Activated effector memory CD4-positive, alpha-beta T cell treated with Interleukin-2 at 50 U/mL for 16 hours (primary cell): ENCODE results near the gene PLTP.
"Not testable (repeated sequence)": the region's sequence is repeated elsewhere in the genome, so short reads cannot be mapped to it uniquely, and the experiment has no call there.

ENCODE experiments used
- DNase-seq: peaks from one replicate; pipeline ENCODE4 v3.0.0-alpha.2; 2020

PLTP gene

DNA sequence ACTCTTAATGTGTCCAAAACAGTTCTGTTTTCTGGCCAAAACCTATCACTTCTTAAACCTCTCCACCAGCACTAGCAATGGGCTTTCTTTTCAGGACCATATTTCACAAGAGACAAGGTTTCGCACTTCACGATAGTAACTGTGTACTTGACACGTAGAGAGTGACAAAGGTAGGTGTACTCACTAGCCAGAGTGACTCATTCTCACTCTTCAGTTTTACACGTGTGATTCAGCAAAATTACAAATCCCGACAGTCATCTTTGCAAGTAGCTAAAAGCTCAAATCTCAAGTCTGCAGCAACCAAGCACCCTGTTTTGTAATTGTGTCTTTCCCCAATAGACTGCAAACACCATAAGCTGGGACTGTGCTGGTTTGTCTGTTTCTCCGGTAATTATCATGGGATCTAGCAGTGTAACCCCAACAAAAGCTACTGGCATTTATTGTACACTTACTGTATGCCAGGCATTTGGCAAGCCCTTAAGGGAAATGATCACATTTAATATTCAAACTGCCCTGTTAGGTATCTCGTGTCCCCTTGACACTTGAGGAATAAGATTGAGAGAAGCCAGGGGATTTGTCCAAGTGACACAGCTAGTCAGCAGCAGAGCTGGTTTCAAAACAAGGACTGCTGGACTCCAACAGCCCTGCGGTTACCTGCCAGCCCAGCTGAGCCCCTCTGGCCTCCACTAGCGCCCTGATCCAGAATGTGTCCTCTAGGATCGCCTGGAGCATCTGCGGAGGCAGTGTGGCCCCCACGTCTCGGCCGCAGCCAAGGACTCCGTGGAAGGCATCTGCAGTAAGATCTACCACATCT is 32.4 kb upstream of the PLTP start:
- no peak for DNase-seq

DNA sequence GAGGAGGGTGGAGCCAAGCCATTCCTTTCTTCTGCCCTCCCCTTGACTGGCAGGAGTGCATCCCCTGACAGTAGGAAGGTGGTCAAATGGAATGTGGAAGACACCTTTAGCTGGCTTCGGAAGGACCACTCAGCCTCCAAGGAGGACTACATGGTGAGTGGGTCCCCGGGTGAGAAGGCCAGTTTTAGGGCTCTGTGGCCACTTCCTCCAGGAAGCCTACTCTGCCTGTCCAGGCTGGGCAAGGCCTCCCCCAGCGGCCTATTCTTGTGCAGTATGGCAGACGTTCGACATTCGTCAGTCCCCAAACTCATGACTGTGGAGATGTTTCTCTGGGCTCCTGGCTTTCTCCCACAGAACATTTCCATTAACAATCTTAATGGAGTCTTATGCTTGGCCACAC is 31.7 kb upstream of the PLTP start:
- DNase-seq = no peak

DNA sequence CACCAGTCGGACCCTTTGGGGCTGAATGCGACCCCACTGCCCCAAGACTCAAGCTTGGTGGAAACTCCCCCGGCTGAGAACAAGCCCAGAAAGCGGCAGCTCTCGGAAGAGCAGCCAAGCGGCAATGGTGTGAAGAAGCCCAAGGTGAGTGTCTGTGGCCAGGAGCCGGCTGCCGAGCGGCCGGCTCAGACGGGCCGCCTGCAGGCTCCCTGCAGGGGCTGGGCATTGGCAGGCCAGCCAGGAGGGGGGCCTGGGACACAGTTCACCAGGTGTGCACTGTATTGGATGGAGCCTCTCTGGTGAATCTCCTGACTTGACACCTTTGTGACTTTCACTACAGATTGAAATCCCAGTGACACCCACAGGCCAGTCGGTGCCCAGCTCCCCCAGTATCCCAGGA is 28.5 kb upstream of the PLTP start:
- no peak for DNase-seq

DNA sequence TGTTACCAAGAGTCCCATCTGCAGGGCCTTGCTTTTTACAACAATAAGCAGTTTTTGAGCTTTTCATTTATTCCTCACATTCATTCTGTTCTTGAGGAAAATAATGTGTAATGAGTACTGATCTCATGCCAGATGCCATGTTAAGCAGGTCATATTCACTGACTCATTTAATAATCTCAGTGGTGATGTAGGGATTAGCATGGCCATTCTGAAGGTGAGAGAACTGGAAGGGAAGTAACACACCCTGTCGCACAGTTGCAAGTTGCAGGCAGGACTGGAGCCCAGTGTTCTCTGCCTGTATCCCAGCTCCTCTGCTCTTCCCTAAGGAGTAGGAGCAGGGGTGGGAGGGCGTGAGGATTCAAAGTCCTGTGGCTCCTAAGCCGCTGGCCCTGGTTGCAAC is 28.1 kb upstream of the PLTP start:
- no peak for DNase-seq

DNA sequence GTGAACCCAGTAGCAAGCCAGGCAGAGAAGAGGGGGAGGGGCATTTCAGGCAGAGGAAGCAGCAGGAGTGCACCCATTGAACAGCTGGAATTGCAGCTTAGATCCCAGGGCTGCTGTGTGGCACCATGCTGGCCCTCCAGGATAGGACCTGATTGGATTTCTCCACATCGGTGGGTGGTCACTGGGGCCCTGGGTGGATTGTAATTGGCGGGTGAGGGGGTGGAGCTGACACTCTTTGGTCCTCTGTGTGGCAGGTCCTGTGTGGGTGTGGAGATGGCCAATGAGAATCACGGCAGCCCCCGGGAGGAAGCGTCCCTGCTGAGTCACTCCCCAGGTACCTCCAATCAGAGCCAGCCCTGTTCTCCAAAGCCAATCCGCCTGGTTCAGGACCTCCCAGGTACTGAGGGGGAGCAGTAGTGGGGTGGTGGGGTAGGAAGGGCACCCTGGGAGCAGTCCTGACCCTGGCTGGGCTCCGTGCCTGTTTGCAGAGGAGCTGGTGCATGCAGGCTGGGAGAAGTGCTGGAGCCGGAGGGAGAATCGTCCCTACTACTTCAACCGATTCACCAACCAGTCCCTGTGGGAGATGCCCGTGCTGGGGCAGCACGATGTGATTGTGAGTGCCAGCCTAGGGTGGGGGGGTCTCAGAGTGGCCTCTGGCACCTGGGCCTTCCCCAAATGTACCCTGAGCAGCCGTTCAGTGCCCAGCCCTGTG is 26.9 kb upstream of the PLTP start:
- no peak for DNase-seq

DNA sequence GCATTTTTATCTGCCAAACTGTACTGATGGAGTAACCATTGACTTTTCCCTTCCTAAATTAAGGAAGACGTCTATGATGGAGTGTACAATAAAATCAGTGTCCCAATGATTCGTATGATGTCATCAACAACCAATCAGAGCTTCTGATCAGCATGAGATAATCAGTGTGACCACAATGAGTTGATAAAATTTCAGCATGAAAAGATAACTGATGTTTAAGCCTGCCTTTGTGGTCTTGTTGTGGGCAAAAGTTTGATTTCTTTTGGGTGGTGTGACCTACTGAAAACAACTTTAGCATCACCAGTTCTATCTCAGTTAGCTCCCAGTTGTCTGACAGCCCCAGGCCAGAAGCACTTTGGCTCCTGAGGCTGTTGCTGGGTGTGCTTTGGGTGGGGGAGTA is 25.8 kb upstream of the PLTP start:
- DNase-seq = no peak

DNA sequence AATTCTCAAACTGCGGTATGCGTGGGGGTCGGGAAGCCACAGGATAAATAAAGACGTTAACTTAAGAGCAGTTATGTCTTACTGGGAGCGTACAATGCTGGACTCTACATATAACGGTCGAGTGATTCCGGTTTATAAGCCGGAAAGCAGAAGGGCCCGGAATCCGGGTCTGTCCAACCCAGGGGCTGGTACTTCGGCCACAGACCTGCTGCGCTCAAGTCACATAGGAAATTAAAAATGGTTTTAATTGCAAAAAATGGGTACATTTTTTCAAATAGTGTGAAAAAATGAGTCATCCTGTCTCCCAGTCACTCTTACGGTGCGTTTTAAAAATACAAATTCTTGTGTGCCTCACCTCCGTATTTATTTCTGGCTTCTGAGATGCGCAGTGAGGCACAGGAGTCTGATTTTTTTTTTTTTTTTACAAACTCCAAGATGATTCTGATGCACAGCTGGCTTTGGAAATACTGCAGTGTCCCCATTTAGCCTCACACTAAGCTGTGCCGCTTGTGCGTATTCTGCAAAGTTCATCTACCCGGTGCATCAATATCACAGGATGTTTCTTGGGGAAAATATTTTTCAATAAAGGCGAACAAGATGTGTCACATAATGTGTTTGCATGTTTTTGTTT is 23.6 kb upstream of the PLTP start:
- DNase-seq = no peak

DNA sequence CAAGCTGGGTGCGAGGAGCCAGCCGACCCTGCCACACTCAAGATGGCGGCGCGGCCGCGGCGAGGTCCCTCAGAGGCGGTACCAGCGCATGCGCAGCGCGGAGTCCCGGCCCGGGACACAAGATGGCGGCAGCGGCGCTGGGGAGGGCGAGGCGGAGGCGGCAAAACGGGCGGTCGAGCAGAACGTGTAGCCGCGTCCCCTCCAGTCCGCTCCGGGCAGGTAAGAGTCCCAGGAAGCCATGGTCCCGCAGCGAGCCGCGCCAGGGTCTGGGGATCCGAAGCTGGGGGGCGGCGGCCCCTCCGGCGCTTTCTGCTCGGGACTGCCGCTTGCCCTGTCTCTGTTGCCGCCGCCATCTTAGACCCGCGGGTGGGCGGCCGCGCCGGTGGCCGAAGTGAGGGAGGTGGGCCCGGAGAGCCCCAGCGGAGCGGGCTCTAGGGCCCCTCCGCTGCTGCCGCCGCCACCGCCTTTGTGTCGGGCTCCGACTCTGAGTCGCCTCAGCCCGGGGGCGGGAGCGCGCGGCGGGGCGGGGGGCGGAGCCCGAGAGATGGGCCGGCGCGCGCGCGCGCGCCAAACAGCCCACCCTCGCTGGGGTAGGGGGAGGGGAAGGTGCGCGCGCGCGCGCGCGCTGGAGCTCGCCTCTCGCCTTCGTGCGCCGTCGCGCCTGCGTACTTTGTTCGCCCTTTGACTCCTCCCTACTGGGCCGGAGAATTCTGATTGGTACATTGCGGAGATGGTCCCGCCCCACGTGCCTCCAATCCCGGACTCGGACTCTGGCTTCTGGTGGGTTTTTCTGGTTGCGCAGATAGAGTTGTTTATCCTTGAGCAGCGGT is 22.8 kb upstream of the PLTP start, which contains the start of gene PCIF1:
TSS of gene PCIF1 (plus strand) at position 98 of the 830 bp plus-strand sequence. CDS start 4,317 bp downstream, outside the sequence.
- DNase-seq = peak; percentile 96

DNA sequence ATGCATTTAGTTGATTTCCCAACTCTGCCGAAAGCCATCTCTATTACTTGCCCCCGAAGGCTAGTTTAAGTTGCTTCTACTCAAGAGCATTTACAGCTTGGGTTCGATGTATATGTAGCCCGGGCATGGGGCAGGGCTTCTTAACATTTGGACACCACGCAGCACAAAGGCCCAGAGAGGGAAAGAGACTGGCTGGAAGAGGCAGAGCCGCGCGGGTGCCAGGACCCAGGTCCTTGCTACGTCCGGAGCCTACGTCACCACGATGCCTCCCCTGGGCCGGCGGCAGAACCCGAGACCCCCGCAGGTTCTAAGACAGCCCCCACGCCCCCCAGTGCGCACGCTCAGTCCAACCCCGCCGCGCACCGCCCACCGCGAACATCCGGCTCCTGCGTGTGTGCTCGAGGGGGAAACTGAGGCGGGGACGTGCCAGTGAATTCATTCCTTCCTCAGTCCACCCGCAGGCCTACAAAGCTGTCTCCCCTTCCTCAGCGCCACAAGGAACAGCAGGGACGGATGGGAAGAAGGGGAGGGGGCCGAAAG is 22.2 kb upstream of the PLTP start:
- no peak for DNase-seq

DNA sequence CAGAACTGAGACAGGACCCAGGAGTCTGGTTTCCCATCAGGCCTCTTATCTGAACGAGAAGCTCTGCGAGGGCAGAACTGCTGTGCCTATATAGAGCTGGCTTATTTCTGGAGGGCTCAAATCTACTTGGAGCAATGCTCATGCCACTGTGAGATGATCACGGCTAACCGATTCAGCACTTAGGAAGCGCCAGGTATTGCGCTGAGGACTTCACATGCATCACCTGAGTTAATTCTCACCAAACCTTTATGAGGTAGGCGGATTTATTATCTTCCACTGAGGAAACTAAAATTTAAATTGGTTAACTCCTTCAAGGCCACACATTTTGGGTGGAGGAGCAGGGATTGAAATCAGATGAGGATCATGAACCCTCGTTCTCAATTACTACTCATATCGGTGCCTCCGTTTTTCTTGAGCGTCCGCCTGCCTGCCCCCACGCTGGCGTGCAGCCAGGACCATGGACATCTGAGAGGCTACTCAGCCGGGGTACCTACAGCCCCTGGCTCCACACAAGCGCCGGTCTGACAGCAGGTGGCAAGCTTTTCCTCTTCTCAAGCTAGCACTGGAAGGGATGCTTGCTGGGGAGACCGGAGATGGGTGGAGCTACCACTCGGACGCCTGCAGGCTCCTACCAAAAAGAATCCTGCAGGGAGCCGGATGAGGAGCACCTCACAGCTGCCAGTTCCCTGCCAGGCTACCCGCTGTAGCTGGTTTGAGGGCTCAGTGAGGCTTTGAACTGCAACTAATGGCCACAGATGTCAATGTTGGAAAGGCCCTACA is 21.5 kb upstream of the PLTP start:
- peak; percentile 52 for DNase-seq

DNA sequence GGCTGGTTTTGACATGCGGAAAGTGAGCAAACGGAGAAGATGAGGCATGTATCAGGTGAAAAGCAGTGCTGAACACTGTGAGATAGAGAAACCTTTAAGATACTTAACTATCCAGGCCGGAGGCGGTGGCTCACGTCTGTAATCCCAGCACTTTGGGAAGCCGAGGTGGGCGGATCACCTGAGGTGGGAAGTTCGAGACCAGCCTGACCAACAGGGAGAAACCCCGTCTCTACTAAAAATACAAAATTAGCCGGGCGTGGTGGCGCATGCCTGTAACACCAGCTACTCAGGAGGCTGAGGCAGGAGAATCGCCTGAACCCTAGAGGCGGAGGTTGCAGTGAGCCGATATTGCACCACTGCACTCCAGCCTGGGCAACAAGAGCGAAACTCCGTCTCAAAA is 19.7 kb upstream of the PLTP start:
- DNase-seq = not testable (repeated sequence)

DNA sequence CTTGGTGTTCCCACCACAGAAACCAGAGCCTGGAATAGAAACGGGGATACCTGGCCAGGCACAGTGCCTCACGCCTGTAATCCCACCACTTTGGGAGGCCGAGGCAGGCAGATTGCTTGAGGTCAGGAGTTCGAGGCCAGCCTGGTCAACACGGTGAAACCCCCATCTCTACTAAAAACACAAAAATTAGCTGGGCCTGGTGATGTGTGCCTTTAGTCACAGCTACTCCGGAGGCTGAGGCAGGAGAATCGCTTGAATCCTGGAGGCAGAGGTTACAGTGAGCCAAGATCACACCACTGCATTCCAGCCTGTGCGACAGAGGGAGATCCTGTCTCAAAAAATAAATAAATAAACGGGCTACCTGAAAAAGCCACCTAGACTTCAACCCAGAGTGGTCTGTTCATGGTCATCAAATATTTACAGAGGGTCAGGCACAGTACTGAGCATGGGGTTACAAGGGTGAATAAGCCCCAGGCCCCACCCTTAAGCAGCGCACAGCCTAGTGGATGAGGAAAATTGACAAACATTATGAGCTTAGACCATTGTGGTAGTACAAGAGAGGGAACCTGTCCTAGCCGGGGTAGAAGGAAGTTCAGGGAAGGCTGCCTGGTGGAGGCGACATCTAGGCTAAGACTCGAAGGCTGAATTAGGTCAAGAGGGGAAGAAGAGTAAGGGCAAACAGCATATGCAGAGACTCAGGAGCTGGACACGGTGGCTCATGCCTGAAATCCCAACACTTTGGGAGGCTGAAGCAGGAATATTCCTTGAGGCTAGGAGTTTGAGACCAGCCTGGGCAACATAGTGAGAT is 15.3 kb upstream of the PLTP start:
- DNase-seq = no peak

DNA sequence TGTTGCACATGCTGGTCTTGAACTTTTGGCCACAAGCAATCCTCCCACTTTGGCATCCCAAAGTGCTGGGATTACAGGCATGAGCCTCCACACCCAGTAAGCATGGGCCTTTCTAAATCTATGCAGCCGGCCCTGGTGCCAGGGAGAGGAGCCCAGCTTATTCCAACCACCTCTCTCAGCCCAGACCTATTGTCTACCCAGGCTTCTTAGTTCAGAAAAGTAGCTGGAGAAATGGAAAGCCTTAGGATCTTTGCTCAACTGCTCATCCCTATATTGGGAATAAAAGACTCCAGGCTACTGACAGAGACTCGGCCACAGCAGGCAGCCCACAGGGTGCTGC is 14.7 kb upstream of the PLTP start:
- DNase-seq = no peak

DNA sequence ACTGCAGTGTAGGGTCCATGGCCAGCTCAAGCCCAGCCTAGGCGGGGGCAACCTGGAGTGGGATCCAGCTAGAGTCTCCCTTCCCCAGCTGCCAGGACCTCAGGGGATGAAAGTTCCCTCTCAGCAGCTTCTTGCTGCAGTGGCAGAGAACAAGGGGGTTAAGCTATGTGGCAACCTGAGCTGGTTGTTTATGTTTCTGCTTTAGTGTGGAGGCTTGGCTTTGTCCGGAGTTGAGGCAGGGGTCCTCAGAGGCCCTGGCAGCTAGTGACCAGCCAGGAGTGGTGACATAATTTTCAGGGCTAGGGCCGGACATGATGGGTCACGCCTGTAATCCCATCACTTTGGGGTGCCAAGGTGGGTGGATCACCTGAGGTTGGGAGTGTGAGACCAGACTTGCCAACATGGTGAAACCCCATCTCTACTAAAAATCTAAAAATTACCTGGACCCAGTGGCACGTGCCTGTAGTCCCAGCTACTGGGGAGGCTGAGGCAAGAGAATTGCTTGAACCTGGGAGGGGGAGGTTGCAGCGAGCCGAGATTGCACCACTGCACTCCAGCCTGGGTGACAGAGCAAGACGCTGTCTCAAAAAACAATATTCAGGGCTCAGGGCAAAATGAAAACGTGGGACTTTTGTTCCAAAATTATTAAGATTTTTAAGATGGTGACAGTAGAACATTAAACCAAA is 14.0 kb upstream of the PLTP start:
- no peak for DNase-seq

DNA sequence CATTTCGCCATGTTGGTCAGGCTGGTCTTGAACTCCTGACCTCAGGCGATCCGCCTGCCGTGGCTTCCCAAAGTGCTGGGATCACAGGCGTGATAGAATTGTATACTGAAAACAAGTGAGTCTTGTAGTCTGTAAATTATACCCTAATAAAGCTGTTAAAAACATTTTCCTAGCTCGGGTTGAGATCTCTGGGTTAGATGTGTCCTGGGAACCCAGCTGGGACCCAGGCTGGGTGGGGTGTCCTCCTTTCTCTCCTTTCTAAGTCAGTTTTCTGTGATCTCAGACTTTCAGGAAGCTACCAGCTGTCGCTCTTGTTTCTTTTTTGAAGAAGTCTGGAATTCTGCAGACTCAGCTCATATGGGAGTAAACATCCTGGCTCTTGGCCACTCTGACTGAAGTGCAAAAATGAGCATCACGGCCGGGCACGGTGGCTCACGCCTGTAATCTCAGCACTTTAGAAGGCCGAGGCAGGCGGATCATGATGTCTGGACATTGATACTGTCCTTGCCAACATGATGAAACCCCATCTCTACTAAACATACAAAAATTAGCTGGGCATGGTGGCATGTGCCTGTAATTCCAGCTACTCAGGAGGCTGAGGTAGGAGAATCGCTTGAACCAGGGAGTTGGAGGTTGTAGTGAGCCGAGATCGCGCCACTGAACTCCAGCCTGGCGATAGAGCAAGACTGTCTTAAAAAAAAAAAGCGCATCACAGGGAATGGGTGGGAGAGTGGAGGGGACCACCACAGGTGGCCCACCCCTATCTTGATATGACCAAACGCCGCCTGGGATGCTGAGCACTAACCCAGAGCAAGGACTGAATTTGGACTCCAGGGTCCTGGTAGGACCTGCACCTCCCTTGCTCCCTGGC is 12.7 kb upstream of the PLTP start:
- DNase-seq = no peak

DNA sequence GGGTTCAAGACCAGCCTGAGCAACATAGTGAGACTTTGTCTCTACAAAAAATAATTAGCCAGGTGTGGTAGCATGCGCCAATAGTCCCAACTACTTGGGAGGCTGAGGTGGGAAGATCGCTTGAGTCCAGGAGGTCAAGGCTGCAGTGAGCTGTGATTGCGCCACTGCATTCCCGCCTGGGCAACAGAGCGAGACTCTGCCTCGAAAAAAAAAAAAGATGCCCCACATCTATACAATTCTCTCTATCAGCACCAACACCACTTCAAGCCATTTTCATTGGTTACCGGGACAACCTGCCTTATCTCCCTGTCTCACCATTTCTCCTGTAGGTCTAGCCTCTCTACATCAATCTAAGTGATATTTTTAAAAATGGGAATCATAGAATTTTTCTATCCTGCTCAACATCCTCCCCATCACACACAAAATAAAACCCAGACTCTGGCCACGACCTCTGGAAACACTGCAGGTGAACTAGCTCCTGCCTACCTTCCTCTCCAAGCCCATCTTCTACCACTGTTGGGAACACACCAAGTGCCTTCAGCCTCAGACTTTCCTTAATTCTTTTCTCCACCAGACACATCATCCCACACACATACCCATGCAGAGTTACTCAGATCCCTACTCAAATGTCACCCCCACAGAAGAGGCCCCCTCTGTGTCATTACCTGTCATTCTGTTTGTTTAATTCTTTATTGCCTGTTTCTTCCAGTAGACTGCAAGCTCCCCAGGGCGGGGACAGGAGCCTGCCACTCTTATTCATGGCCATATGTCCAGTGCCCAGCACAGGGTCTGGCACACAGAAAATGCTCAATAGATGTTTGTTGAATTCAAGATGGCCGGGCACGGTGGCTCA is 9.6 kb upstream of the PLTP start:
- no peak for DNase-seq

DNA sequence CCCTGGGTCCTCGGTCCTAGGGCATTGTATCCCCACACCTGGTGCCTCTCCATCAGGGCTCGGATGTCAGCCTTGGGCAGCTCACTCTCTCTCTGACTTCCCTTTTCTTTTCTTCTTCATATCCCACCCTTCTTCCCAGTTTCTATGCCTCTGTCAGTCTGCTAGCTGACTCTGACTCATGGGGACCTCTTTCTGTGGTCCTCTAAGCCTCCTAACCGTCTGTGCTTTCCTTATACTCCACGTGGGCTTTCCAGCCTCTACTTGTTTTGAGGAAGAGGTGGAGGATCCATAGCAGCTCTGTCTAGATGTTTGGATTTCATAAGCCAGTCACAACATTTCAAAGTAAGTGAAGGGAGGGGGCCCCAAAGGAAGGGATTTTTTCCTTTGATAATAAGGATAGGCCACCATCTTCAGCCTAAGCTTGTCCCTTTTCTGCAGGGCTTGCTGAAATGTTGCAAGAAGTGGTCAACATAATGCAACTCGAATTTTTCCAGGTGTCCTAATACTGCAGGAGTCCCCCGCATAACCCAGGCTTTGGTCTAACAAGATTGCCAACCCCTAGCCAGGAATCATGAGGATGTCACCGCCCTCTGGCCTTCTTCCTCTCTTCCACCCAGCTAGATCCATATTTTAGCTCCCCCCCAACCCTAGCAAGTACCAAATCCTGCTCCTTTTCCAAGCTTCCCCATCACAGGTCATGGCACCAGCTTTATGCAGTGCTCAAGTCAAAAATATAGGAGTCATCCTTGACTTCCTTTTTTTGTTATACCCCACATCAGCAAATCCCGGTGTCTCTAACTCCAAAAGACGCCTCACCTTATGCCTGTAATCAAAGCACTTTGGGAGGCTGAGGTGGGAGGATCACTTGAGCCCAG is 8.7 kb upstream of the PLTP start:
- no peak for DNase-seq
